NT2/D1 (cell line): Measurements from ENCODE around the gene MRFAP1.

ENCODE experiments used
- SUZ12 ChIP-seq: IDR thresholded peaks from 2 replicates; pipeline ENCODE4 v1.6.1; 2011; ENCODE audit not compliant: insufficient read length, insufficient read depth; ENCODE audit errors: extremely low read depth
- ZNF274 ChIP-seq: IDR thresholded peaks from 2 replicates; pipeline ENCODE4 v1.6.1; 2011; ENCODE audit warnings: mild to moderate bottlenecking, low read depth, low read length

DNA sequence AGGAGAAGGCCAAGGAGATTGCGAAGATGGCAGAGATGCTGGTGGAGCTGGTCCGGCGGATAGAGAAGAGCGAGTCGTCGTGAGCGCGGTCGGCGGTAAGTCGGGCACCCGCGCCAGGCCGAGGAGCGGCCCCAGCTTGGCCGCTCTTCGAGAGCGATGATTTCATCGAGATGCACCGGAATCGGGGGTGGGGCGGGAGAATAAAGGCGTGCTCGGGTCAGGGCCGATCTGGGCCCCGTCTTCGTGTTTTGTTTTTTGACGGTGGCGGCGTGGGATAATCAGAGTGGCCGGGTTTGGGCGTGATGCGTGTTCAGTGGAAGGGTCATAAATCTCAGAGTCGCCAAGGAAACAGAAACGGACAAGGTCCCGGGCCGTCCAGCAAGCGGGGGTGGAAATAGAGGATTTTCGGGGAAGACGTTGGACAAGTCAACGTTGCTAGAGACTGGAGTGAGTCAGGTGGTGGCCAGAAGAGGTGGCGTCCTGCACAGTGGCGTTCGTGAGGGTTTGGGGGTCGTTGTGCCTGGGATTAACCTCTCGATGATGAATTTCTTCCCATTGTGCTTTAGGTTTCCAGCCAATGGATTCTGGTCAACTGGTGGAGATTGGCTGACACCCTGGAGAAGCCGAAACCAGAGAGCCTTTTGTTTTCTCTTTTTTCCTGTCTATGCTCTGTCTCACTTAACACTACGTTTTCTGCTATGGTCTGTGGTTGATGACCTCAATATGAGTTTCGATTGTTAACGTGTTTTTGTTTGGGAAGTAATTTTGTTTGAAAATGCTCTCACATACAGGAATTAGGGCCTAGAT, 882 bp downstream of the MRFAP1 start:
- TF ChIP-seq ZNF274 = no peak
- no peak for TF ChIP-seq SUZ12
